K562 (cell line): ENCODE data around the gene RAB5B. TPM values are rescaled to one million over a fixed set of nuclear protein-coding genes. Genes with fewer than 3 reads are reported as not detected.

Experiments
- CBFA2T2 ChIP-seq: fragments of 450-650 bp; conservative IDR thresholded peaks from 2 replicates; pipeline ENCODE4 v1.6.1; 2017; ENCODE audit warnings: mild to moderate bottlenecking
- CHD4 ChIP-seq: fragments of 200-600 bp; sonication (generic); IDR thresholded peaks from 3 replicates; pipeline ENCODE4 v1.6.1; 2012; ENCODE audit warnings: low read depth, mild to moderate bottlenecking, mixed read lengths, low read length, inconsistent platforms; ENCODE audit not compliant: insufficient read depth, insufficient replicate concordance, poor library complexity, severe bottlenecking
- HDAC1 ChIP-seq, 2 experiments: fragments of 450-650 bp; IDR thresholded peaks; 2 replicates each; pipeline ENCODE4 v1.6.1; 2016 to 2017; ENCODE audit warnings: inconsistent platforms in 1 of 2, mild to moderate bottlenecking in 1 of 2, moderate library complexity in 1 of 2
- MAFG ChIP-seq: fragments of 450-650 bp; conservative IDR thresholded peaks from 2 replicates; pipeline ENCODE4 v1.6.1; 2016; ENCODE audit warnings: missing genetic modification characterization, missing compliant biosample characterization
- NCOA4 ChIP-seq: fragments of 450-650 bp; IDR thresholded peaks from 2 replicates; pipeline ENCODE4 v1.6.1; 2018; ENCODE audit warnings: mild to moderate bottlenecking; ENCODE audit not compliant: partially characterized antibody
- NEUROD1 ChIP-seq: fragments of 150-350 bp; IDR thresholded peaks from 2 replicates; pipeline ENCODE4 v1.6.1; 2014; ENCODE audit warnings: borderline replicate concordance, low read length, low read depth; ENCODE audit not compliant: partially characterized antibody
- SMARCE1 ChIP-seq: fragments of 450-650 bp; IDR thresholded peaks from 2 replicates; pipeline ENCODE4 v1.7.1; 2016; ENCODE audit warnings: mild to moderate bottlenecking
- ZFP36 ChIP-seq: fragments of 150-350 bp; IDR thresholded peaks from 2 replicates; pipeline ENCODE4 v1.6.1; 2018; ENCODE audit warnings: low read length, low read depth; ENCODE audit not compliant: partially characterized antibody
- ZNF263 ChIP-seq: sonication (generic); formaldehyde crosslinking; IDR thresholded peaks from 2 replicates; pipeline ENCODE4 v1.8.0; 2022; ENCODE audit warnings: mild to moderate bottlenecking, missing genetic modification reagents, borderline replicate concordance
- polyA plus RNA-seq, 8 experiments: library from polyadenylated mRNA; depleted of rRNA in 4 of 8; stranded (reverse) in 5 of 8; unstranded in 3 of 8; fragments of >200 nt; fragmentation: Nextera tagmentation in 2 of 8; fragmentation: Illumina TruSeq in 1 of 8; extraction: Ambion mirVana in 2 of 8; extraction: Trizol in 1 of 8; gene quantifications; 2 replicates each; pipeline versions ENCODE4 v1.2.1 to v1.2.3, GENCODE V29; 2011 to 2014; ENCODE audit warnings: inconsistent platforms in 1 of 8, missing spikeins in 1 of 8
- total RNA-seq, 7 experiments: library from RNA; depleted of rRNA in 6 of 7; stranded (reverse); fragments of >200 nt in 6 of 7; fragmentation: Illumina TruSeq in 2 of 7; extraction: Trizol in 2 of 7; gene quantifications; 2 replicates each; pipeline versions ENCODE4 v1.2.1 to v1.2.3, GENCODE V29; 2011 to 2021; ENCODE audit warnings: low replicate concordance in 1 of 7
- TF ChIP-seq, protein P1 (sequence below): fragments of 450-650 bp; IDR thresholded peaks from 2 replicates; pipeline ENCODE4 v1.6.1; 2017; ENCODE audit warnings: antibody characterized with exemption, mild to moderate bottlenecking
- TF ChIP-seq, protein P2 (sequence below), 2 experiments: fragments of 450-650 bp in 1 of 2; IDR thresholded peaks; 2 replicates each; pipeline ENCODE4 v1.6.1; 2011 to 2017; ENCODE audit warnings: low read depth in 2 of 2, antibody characterized with exemption in 1 of 2, borderline replicate concordance in 1 of 2, low read length in 1 of 2, mild to moderate bottlenecking in 1 of 2, mixed read lengths in 1 of 2; ENCODE audit not compliant: control insufficient read depth in 1 of 2
- TF ChIP-seq, protein P3 (sequence below): sonication (generic); formaldehyde crosslinking; IDR thresholded peaks from 2 replicates; pipeline ENCODE4 v1.8.1; 2023; ENCODE audit warnings: mild to moderate bottlenecking, missing genetic modification reagents
- TF ChIP-seq, protein P4 (sequence below): fragments of 200-800 bp; sonication (Bioruptor generic); IDR thresholded peaks from 2 replicates; pipeline ENCODE4 v1.6.1; 2017; ENCODE audit warnings: missing genetic modification characterization, missing compliant biosample characterization
- TF ChIP-seq, protein P5 (sequence below): sonication (generic); IDR thresholded peaks from 2 replicates; pipeline ENCODE4 v1.6.1; 2016

Gene RAB5B
- total and polyA plus RNA-seq, 9 of the 15 experiments (the other 6 are each of a cell fraction or from before 2014, with no cell fraction given), result 6.8 to 73.8 (median 25.2) TPM

DNA sequence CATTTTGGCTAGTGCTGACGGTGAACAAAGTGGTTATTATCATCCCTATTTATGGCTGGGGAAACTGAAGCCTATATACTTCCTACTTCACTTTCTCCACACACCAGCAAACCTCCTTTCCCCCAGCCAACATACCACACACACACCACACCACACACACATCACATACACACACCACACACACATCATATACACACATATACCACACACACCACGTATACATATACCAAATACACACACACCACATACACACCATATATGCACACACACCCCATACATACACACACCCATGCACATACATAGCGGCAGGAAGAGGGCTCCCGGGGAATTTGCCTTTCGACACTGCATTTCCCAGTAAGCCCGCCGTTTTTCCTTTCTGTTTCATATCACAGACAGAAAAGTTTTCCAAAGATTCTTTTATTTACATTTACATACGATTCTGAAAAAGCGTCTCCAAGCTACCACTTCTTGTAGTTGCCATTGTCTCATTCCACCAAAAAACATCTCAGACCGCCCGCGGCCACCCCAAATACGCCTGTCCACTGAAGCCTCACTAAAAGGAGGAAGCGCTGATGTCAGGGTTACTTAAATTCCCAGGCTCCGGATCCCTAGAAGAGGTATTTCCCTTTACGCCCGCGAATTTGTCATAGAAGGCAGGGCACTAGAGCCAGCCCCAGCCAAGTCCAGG is 823 bp upstream of the RAB5B start (continued):
- TF ChIP-seq, protein P1, sequence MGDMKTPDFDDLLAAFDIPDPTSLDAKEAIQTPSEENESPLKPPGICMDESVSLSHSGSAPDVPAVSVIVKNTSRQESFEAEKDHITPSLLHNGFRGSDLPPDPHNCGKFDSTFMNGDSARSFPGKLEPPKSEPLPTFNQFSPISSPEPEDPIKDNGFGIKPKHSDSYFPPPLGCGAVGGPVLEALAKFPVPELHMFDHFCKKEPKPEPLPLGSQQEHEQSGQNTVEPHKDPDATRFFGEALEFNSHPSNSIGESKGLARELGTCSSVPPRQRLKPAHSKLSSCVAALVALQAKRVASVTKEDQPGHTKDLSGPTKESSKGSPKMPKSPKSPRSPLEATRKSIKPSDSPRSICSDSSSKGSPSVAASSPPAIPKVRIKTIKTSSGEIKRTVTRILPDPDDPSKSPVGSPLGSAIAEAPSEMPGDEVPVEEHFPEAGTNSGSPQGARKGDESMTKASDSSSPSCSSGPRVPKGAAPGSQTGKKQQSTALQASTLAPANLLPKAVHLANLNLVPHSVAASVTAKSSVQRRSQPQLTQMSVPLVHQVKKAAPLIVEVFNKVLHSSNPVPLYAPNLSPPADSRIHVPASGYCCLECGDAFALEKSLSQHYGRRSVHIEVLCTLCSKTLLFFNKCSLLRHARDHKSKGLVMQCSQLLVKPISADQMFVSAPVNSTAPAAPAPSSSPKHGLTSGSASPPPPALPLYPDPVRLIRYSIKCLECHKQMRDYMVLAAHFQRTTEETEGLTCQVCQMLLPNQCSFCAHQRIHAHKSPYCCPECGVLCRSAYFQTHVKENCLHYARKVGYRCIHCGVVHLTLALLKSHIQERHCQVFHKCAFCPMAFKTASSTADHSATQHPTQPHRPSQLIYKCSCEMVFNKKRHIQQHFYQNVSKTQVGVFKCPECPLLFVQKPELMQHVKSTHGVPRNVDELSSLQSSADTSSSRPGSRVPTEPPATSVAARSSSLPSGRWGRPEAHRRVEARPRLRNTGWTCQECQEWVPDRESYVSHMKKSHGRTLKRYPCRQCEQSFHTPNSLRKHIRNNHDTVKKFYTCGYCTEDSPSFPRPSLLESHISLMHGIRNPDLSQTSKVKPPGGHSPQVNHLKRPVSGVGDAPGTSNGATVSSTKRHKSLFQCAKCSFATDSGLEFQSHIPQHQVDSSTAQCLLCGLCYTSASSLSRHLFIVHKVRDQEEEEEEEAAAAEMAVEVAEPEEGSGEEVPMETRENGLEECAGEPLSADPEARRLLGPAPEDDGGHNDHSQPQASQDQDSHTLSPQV, result no peak
- TF ChIP-seq ZFP36, result no peak
- TF ChIP-seq, protein P2, sequence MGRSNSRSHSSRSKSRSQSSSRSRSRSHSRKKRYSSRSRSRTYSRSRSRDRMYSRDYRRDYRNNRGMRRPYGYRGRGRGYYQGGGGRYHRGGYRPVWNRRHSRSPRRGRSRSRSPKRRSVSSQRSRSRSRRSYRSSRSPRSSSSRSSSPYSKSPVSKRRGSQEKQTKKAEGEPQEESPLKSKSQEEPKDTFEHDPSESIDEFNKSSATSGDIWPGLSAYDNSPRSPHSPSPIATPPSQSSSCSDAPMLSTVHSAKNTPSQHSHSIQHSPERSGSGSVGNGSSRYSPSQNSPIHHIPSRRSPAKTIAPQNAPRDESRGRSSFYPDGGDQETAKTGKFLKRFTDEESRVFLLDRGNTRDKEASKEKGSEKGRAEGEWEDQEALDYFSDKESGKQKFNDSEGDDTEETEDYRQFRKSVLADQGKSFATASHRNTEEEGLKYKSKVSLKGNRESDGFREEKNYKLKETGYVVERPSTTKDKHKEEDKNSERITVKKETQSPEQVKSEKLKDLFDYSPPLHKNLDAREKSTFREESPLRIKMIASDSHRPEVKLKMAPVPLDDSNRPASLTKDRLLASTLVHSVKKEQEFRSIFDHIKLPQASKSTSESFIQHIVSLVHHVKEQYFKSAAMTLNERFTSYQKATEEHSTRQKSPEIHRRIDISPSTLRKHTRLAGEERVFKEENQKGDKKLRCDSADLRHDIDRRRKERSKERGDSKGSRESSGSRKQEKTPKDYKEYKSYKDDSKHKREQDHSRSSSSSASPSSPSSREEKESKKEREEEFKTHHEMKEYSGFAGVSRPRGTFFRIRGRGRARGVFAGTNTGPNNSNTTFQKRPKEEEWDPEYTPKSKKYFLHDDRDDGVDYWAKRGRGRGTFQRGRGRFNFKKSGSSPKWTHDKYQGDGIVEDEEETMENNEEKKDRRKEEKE (IDR thresholded peaks at IDR 0.05; ENCODE audit: borderline replicate concordance in 1 of 2, control insufficient read depth in 1 of 2, low read depth in 2 of 2, low read length in 1 of 2), result no peak
- TF ChIP-seq, protein P3, sequence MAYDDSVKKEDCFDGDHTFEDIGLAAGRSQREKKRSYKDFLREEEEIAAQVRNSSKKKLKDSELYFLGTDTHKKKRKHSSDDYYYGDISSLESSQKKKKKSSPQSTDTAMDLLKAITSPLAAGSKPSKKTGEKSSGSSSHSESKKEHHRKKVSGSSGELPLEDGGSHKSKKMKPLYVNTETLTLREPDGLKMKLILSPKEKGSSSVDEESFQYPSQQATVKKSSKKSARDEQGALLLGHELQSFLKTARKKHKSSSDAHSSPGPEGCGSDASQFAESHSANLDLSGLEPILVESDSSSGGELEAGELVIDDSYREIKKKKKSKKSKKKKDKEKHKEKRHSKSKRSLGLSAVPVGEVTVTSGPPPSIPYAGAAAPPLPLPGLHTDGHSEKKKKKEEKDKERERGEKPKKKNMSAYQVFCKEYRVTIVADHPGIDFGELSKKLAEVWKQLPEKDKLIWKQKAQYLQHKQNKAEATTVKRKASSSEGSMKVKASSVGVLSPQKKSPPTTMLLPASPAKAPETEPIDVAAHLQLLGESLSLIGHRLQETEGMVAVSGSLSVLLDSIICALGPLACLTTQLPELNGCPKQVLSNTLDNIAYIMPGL (CRISPR knock-in tag), result no peak
- no peak for TF ChIP-seq CBFA2T2
- no peak for TF ChIP-seq NEUROD1
- TF ChIP-seq, protein P4, sequence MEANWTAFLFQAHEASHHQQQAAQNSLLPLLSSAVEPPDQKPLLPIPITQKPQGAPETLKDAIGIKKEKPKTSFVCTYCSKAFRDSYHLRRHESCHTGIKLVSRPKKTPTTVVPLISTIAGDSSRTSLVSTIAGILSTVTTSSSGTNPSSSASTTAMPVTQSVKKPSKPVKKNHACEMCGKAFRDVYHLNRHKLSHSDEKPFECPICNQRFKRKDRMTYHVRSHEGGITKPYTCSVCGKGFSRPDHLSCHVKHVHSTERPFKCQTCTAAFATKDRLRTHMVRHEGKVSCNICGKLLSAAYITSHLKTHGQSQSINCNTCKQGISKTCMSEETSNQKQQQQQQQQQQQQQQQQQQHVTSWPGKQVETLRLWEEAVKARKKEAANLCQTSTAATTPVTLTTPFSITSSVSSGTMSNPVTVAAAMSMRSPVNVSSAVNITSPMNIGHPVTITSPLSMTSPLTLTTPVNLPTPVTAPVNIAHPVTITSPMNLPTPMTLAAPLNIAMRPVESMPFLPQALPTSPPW, result no peak
- no peak for TF ChIP-seq CHD4
- TF ChIP-seq NCOA4, result peak; percentile 79
- peak in 1 of 2 experiments; percentile 96; a peak in 2 of 4 replicates for TF ChIP-seq HDAC1 (IDR thresholded peaks at IDR 0.05)
- TF ChIP-seq MAFG (tag), result no peak
- TF ChIP-seq SMARCE1, result peak; percentile 69; the same call in 1 of the 2 replicates
- no peak for TF ChIP-seq ZNF263 (CRISPR knock-in tag)
- TF ChIP-seq, protein P5, sequence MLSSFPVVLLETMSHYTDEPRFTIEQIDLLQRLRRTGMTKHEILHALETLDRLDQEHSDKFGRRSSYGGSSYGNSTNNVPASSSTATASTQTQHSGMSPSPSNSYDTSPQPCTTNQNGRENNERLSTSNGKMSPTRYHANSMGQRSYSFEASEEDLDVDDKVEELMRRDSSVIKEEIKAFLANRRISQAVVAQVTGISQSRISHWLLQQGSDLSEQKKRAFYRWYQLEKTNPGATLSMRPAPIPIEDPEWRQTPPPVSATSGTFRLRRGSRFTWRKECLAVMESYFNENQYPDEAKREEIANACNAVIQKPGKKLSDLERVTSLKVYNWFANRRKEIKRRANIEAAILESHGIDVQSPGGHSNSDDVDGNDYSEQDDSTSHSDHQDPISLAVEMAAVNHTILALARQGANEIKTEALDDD, result no peak
